ENCODE results near the gene CD8B2. TPM values are rescaled to one million over a fixed set of nuclear protein-coding genes. Genes with fewer than 3 reads are reported as not detected.
A peak's percentile ranks its signal among the peaks of the same experiment; 100 is the strongest.
"Not testable (repeated sequence)": the region's sequence is repeated elsewhere in the genome, so short reads cannot be mapped to it uniquely, and the experiment has no call there.

CD8B2 gene
- total and polyA plus RNA-seq, 4 donors = 0.28 to 0.89 (median 0.49) TPM

DNA sequence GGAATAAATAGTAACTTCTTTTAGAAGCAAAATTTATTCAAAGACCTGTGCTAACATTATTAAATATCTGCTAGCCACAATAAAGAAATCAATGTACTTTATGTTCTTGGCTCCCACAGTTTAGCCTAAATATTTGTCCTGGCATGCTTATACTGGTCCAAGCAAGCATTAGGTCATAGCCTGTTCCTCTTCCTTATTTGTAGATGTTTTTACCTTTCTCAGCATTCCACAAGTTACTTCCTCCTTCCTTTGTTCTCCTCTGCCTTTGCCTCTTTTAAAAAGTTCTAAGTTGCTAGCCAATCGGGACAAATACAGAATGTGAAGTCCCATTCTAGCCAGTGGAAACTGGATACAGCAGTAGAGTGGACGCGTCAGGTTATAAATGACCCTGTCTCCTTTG lies 72.6 kb downstream of the CD8B2 start:
- DNase-seq (ENCODE audit: low read depth in 4 of 6, low spot score in 6 of 6); H3K27me3 ChIP-seq (ENCODE audit: control insufficient read depth, insufficient read depth, low read length); H3K27ac ChIP-seq (ENCODE audit: low read depth, low read length); H3K9me3 ChIP-seq (ENCODE audit: control insufficient read depth, insufficient read depth, low read length); H3K36me3 ChIP-seq (ENCODE audit: control insufficient read depth, insufficient read depth, low read length); H3K4me3 ChIP-seq (ENCODE audit: low read depth, low read length): not testable (repeated sequence)
- peaks cover 18% of the 10 kb centered on the region for H3K4me1 ChIP-seq (ENCODE audit: control insufficient read depth, insufficient read depth, low read length)
- WGBS (ENCODE audit: insufficient coverage) = 75% methylated on average over 3 of the region's 3 CpGs

DNA sequence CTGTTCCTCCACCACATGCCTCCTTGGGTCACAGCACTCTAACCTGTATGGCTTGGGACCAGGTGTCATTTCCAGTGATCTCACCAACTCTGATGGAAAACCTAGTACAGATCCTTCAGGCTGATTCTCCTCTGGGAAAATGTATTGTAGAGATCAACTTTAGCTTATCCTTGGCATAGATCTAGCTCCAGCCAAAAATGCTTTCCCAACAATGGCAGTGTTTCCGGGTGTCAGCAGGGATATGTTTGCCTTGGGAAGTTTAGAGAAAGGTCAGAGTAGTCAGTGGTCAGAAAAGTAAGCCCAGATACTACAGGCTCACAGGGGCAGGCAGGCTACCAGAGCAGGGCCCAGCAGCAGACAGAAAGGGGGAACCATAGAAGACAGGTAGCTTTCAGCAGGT lies 73.6 kb downstream of the CD8B2 start:
- Histone ChIP-seq H3K27ac (ENCODE audit: low read depth, low read length) (no peak overlapping the region), H3K4me1 (ENCODE audit: control insufficient read depth, insufficient read depth, low read length) (peaks cover 18% of the 10 kb centered on the region), H3K27me3 (ENCODE audit: control insufficient read depth, insufficient read depth, low read length) (no peaks in the 10 kb centered on the region), H3K9me3 (ENCODE audit: control insufficient read depth, insufficient read depth, low read length) (peaks cover 2% of the 10 kb centered on the region), H3K36me3 (ENCODE audit: control insufficient read depth, insufficient read depth, low read length) (no peaks in the 10 kb centered on the region), H3K4me3 (ENCODE audit: low read depth, low read length) (no peak overlapping the region)
- no peak for DNase-seq (ENCODE audit: low read depth in 4 of 6, low spot score in 6 of 6)
- 60% methylated on average over 1 of the region's 1 CpG for WGBS (ENCODE audit: insufficient coverage)

DNA sequence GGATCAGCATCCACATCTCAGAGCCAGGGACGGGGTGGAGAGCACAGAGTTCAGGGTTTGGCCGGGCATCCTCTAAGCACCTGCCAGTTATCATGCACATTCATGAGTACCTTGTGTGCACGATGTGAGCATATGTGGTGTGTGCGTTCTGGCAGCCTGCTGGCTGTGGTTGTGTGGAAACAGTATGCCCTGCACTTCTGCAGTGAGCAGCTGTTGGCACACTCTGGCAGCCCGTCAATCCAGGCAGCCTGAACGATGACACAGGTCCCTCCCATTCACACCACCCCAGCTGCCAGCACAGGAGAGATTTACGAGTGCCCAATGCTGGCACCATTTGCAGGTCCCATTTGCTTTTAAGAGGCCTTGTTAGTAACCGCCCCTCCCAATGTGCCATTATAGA lies 74.2 kb downstream of the CD8B2 start:
- Histone ChIP-seq H3K27me3 (ENCODE audit: control insufficient read depth, insufficient read depth, low read length) (no peaks in the 10 kb centered on the region), H3K4me3 (ENCODE audit: low read depth, low read length) (no peak overlapping the region), H3K4me1 (ENCODE audit: control insufficient read depth, insufficient read depth, low read length) (peaks cover 18% of the 10 kb centered on the region), H3K27ac (ENCODE audit: low read depth, low read length) (no peak overlapping the region), H3K9me3 (ENCODE audit: control insufficient read depth, insufficient read depth, low read length) (peaks cover 2% of the 10 kb centered on the region), H3K36me3 (ENCODE audit: control insufficient read depth, insufficient read depth, low read length) (no peaks in the 10 kb centered on the region)
- DNase-seq (ENCODE audit: low read depth in 4 of 6, low spot score in 6 of 6) = peak in 2 of 6 donors; percentile 83 to 84
- 56% methylated on average over 7 of the region's 8 CpGs for WGBS (ENCODE audit: insufficient coverage)

DNA sequence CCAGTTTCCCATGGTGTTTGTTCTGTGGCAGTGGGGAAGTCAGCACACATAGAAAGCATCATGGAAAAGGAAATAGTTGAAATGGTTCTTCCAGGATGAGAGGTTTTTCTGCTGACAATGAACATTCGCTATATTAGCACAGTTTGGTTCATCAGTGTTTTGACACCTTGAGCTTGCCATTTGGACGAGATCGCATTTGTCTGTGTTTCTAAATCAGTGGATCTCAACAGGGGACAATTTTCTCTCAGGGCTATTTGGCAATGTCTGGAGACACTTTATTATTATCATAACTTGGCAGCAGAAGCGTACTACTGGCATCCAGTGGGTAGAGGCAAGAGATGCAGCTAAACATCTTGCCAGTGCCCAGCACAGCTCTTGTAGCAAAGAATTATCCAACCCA lies 74.6 kb downstream of the CD8B2 start:
- WGBS (ENCODE audit: insufficient coverage) = 49% methylated on average over 3 of the region's 4 CpGs
- DNase-seq (ENCODE audit: low read depth in 4 of 6, low spot score in 6 of 6) = peak in 2 of 6 donors; percentile 66 to 76
- peaks cover 18% of the 10 kb centered on the region for H3K4me1 ChIP-seq (ENCODE audit: control insufficient read depth, insufficient read depth, low read length)
- H3K36me3 ChIP-seq (ENCODE audit: control insufficient read depth, insufficient read depth, low read length) = no peaks in the 10 kb centered on the region
- no peak overlapping the region for H3K4me3 ChIP-seq (ENCODE audit: low read depth, low read length)
- H3K27me3 ChIP-seq (ENCODE audit: control insufficient read depth, insufficient read depth, low read length) = no peaks in the 10 kb centered on the region
- H3K9me3 ChIP-seq (ENCODE audit: control insufficient read depth, insufficient read depth, low read length) = no peaks in the 10 kb centered on the region
- no peak overlapping the region for H3K27ac ChIP-seq (ENCODE audit: low read depth, low read length)

DNA sequence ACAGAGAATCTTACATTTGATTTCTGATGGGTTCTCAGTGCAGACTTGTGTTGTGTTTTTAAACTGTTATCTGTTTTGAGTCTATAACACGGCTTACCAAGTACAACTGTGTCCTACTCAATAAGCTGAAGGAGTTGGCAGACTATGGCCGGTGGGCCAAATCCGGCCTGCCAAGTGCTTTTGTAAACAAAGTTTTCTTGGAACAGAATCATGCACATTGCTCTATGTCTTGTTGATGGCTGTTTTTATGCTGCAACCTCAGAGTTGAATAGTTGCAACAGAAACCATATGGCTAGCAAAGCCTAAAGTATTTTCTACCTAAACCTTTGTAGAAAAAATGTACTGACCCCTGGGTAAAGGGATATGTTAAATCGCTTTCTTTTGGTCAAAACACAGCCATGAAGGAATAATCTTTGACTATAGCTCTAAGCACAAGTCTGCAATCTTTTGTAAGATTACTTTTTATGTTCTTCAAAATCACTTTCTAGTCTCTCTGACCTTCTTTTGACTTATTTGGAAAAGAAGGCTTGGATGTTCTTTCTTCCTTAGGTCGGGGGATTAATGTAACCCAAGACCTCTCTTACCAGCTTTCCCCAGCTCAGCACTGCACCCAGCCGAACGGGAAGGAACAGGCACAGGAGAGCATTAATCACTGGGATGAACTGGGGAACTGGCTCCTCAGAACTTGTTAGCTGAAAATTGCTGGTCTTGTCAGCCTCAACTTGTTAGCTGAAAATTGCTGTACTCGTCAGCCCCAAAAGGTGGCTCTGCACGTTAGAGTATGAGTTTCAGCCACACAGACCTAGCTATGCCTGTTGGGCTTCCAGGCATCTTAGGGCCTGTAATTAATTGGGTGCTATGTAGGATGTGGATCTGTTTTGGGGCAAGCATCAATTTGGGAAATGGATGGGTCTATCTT lies 75.4 kb downstream of the CD8B2 start:
- DNase-seq (ENCODE audit: low read depth in 4 of 6, low spot score in 6 of 6) = peak in 2 of 6 donors; percentile 53 to 77
- Histone ChIP-seq H3K4me3 (ENCODE audit: low read depth, low read length) (no peak overlapping the region), H3K4me1 (ENCODE audit: control insufficient read depth, insufficient read depth, low read length) (peaks cover 18% of the 10 kb centered on the region), H3K9me3 (ENCODE audit: control insufficient read depth, insufficient read depth, low read length) (no peaks in the 10 kb centered on the region), H3K27me3 (ENCODE audit: control insufficient read depth, insufficient read depth, low read length) (no peaks in the 10 kb centered on the region), H3K36me3 (ENCODE audit: control insufficient read depth, insufficient read depth, low read length) (no peaks in the 10 kb centered on the region), H3K27ac (ENCODE audit: low read depth, low read length) (no peak overlapping the region)
- 29% methylated on average over 5 of the region's 9 CpGs for WGBS (ENCODE audit: insufficient coverage)

DNA sequence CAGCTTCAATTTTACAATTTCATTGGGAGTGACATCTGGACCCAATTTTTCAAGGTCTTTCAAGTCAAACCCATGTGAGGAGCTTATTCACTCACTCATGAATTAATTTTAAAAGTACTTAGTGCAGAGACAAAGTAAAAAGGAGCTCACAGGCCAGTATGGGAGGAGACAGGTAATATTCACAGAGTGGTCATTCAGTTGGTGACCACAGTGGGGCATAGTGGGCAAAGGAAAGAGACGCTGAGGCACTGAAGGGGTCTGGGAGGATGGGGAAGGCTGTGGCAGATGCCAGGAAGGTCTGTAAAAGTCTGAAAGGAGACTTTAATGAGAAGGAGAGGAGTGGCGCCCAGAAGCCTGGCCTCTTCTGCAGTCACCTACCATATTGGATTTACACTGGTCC lies 76.0 kb downstream of the CD8B2 start:
- Histone ChIP-seq H3K27me3 (ENCODE audit: control insufficient read depth, insufficient read depth, low read length) (no peaks in the 10 kb centered on the region), H3K36me3 (ENCODE audit: control insufficient read depth, insufficient read depth, low read length) (no peaks in the 10 kb centered on the region), H3K4me3 (ENCODE audit: low read depth, low read length) (no peak overlapping the region), H3K9me3 (ENCODE audit: control insufficient read depth, insufficient read depth, low read length) (no peaks in the 10 kb centered on the region), H3K27ac (ENCODE audit: low read depth, low read length) (no peak overlapping the region), H3K4me1 (ENCODE audit: control insufficient read depth, insufficient read depth, low read length) (peaks cover 18% of the 10 kb centered on the region)
- 54% methylated on average over 1 of the region's 2 CpGs for WGBS (ENCODE audit: insufficient coverage)
- peak in 1 of 6 donors; percentile 61 for DNase-seq (ENCODE audit: low read depth in 4 of 6, low spot score in 6 of 6)

DNA sequence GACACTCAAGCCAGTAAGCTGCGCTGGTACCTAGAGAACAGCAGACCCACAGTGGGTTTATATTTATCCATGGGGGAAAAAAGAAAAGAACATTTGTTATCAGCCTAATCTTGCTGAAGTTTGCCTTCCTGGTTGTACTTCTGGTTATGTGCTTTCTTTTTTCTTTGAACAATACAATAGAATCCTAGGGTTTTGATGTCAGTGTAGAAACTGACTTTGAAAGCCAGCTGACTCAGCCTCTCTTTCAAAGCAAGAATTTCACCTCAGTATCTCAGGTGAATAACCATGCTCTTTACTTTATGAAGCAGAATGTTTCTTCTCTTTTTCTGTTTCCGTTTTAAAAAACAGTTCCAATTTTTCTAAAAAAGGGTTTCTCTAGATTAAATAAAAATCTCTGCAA lies 78.4 kb downstream of the CD8B2 start:
- DNase-seq (ENCODE audit: low read depth in 4 of 6, low spot score in 6 of 6) = no peak
- Histone ChIP-seq H3K27ac (ENCODE audit: low read depth, low read length) (no peak overlapping the region), H3K4me1 (ENCODE audit: control insufficient read depth, insufficient read depth, low read length) (peaks cover 16% of the 10 kb centered on the region), H3K9me3 (ENCODE audit: control insufficient read depth, insufficient read depth, low read length) (no peaks in the 10 kb centered on the region), H3K36me3 (ENCODE audit: control insufficient read depth, insufficient read depth, low read length) (no peaks in the 10 kb centered on the region), H3K4me3 (ENCODE audit: low read depth, low read length) (no peak overlapping the region), H3K27me3 (ENCODE audit: control insufficient read depth, insufficient read depth, low read length) (no peaks in the 10 kb centered on the region)
- 86% methylated on average over 1 of the region's 2 CpGs for WGBS (ENCODE audit: insufficient coverage)

DNA sequence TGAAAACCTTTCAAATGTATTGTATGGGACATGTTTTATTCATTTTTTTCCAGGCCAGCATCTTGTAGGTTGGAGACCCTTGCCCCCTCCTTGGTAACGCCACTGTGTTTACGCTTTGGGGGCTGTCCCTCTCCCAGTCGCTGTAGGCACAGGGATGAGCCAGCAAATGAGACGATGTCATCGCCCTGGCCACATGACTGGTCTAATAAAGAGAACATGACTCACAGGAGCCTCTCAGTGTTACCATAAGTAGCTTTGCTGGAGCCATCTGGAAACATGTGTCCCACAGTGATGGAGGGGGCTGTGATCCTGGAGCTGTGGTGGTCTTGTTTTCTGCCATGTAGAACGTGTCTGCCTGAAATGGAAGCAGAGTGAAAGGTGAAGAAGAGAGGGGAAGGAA lies 78.9 kb downstream of the CD8B2 start:
- H3K27ac ChIP-seq (ENCODE audit: low read depth, low read length) = no peak overlapping the region
- 65% methylated on average over 6 of the region's 6 CpGs for WGBS (ENCODE audit: insufficient coverage)
- H3K4me3 ChIP-seq (ENCODE audit: low read depth, low read length) = no peak overlapping the region
- H3K9me3 ChIP-seq (ENCODE audit: control insufficient read depth, insufficient read depth, low read length) = no peaks in the 10 kb centered on the region
- peaks cover 12% of the 10 kb centered on the region for H3K4me1 ChIP-seq (ENCODE audit: control insufficient read depth, insufficient read depth, low read length)
- no peaks in the 10 kb centered on the region for H3K27me3 ChIP-seq (ENCODE audit: control insufficient read depth, insufficient read depth, low read length)
- H3K36me3 ChIP-seq (ENCODE audit: control insufficient read depth, insufficient read depth, low read length) = no peaks in the 10 kb centered on the region
- no peak for DNase-seq (ENCODE audit: low read depth in 4 of 6, low spot score in 6 of 6)

DNA sequence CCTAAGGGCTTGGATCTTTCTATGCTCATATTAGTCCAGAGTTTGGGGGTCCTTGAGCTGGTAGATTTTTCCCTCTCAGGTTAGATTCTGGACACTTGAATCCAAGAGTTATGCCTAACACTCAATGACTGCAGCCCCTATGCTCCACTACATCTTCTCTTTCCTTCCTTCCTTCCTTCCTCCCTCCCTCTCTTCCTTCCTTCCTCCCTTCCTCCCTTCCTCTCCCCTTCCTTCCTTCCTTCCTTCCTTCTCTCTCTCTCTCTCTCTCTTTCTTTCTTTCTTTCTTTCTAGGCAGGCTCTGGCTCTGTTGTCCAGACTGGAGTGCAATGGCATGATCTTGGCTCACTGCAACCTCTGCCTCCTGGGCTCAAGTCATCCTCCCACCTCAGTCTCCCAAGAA lies 79.3 kb downstream of the CD8B2 start:
- H3K9me3 ChIP-seq (ENCODE audit: control insufficient read depth, insufficient read depth, low read length); H3K4me3 ChIP-seq (ENCODE audit: low read depth, low read length); DNase-seq (ENCODE audit: low read depth in 4 of 6, low spot score in 6 of 6); H3K36me3 ChIP-seq (ENCODE audit: control insufficient read depth, insufficient read depth, low read length); H3K27ac ChIP-seq (ENCODE audit: low read depth, low read length); H3K4me1 ChIP-seq (ENCODE audit: control insufficient read depth, insufficient read depth, low read length); H3K27me3 ChIP-seq (ENCODE audit: control insufficient read depth, insufficient read depth, low read length): not testable (repeated sequence)

DNA sequence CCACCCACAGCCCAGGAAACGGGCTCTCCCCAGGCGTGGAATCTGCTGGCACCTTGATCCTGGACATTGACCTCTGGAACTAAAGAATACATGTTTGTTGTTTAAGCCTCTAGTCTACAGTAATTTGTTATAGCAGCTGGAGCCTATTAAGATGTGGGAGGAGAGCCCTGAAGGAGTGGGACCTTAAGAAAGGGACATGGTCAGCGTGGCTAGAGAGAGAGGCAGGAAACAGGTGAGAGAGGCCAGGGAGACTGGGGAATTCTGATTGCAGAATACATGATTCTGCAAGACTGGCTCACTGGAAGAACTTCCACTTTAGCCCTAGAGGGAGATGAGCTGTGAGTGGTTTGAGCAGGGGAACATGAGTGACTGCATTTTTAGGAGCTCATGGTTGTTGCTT lies 83.2 kb downstream of the CD8B2 start:
- Histone ChIP-seq H3K27ac (ENCODE audit: low read depth, low read length) (no peak overlapping the region), H3K4me1 (ENCODE audit: control insufficient read depth, insufficient read depth, low read length) (no peaks in the 10 kb centered on the region), H3K36me3 (ENCODE audit: control insufficient read depth, insufficient read depth, low read length) (no peaks in the 10 kb centered on the region), H3K27me3 (ENCODE audit: control insufficient read depth, insufficient read depth, low read length) (no peaks in the 10 kb centered on the region), H3K9me3 (ENCODE audit: control insufficient read depth, insufficient read depth, low read length) (no peaks in the 10 kb centered on the region), H3K4me3 (ENCODE audit: low read depth, low read length) (no peak overlapping the region)
- no peak for DNase-seq (ENCODE audit: low read depth in 4 of 6, low spot score in 6 of 6)
- WGBS (ENCODE audit: insufficient coverage) = 87% methylated on average over 3 of the region's 3 CpGs

All from spinal cord (tissue), 10 donors.